RKO (cell line): ENCODE measurements around the gene LY6G6C.

Experiments
- DNase-seq: peaks from one replicate; pipeline ENCODE4 v3.0.0-alpha.2; 2016; ENCODE audit warnings: low spot score

Gene LY6G6C

GRCh38 chr6:31706599-31706998 lies 14.9 kb downstream of the LY6G6C start, which contains the start of gene LY6G6F:
Gene LY6G6F (plus strand): TSS chr6:31706866. CDS start chr6:31706907, 41 bp downstream.
- DNase-seq, result no peak

GRCh38 chr6:31705931-31706330 lies 15.6 kb downstream of the LY6G6C start:
- DNase-seq, result no peak

GRCh38 chr6:31702819-31703716 lies 18.5 kb downstream of the LY6G6C start, which contains the start of gene ABHD16A:
Gene ABHD16A (minus strand): TSS chr6:31703324. CDS start chr6:31703281, 43 bp downstream.
- DNase-seq, result peak; percentile 98

- peak; percentile 16 for DNase-seq
These were observed 19.1 kb downstream of the LY6G6C start for GRCh38 chr6:31702405-31702818.

- DNase-seq, result no peak
These were observed 19.7 kb downstream of the LY6G6C start for GRCh38 chr6:31701666-31702404.

GRCh38 chr6:31700740-31701401 lies 20.7 kb downstream of the LY6G6C start:
- DNase-seq, result no peak

- no peak for DNase-seq
These were observed 24.0 kb downstream of the LY6G6C start for GRCh38 chr6:31697555-31697954.

GRCh38 chr6:31693535-31693934 lies 28.0 kb downstream of the LY6G6C start:
- DNase-seq, result no peak

- no peak for DNase-seq
These were observed 28.7 kb downstream of the LY6G6C start for GRCh38 chr6:31692886-31693285.

- no peak for DNase-seq
These were observed 29.2 kb downstream of the LY6G6C start for GRCh38 chr6:31692353-31692752.

- no peak for DNase-seq
These were observed 29.9 kb downstream of the LY6G6C start for GRCh38 chr6:31691564-31692108.

- no peak for DNase-seq
These were observed 30.5 kb downstream of the LY6G6C start for GRCh38 chr6:31691078-31691463.

- DNase-seq, result no peak
These were observed 31.1 kb downstream of the LY6G6C start for GRCh38 chr6:31690231-31691077.

GRCh38 chr6:31689249-31690110 lies 32.1 kb downstream of the LY6G6C start:
- no peak for DNase-seq

- no peak for DNase-seq
These were observed 33.5 kb downstream of the LY6G6C start for GRCh38 chr6:31687860-31688693.

- no peak for DNase-seq
These were observed 34.2 kb downstream of the LY6G6C start for GRCh38 chr6:31687321-31687720.

GRCh38 chr6:31686483-31686882 lies 35.1 kb downstream of the LY6G6C start:
- no peak for DNase-seq

GRCh38 chr6:31683591-31683990 lies 38.0 kb downstream of the LY6G6C start:
- DNase-seq, result no peak

- peak; percentile 77 for DNase-seq
These were observed 40.3 kb downstream of the LY6G6C start for GRCh38 chr6:31681135-31681671.
